Stimulated activated naive CD8-positive, alpha-beta T cell treated with anti-CD3 and anti-CD28 coated beads, Interleukin-15, Interleukin-2, amounts not matched to agents 100 U/mL and 50 U/mL, for 24 hours (primary cell): ENCODE measurements around the gene EYS.
"Not testable (repeated sequence)": the region's sequence is repeated elsewhere in the genome, so short reads cannot be mapped to it uniquely, and the experiment has no call there.

Source experiments
- ATAC-seq: fragments of 150-1000 bp; cut with Tn5 transposase; one replicate; pipeline ENCODE4 v1.10.0; 2021
- DNase-seq: peaks from one replicate; pipeline ENCODE4 v3.0.0; 2021

The EYS gene

GRCh38 chr6:63819831-63820230, 1887.2 kb downstream of the EYS start:
- no peak for DNase-seq
- no peak for ATAC-seq

- ATAC-seq (no peak), DNase-seq (no peak)
These were observed 1889.5 kb downstream of the EYS start for GRCh38 chr6:63817492-63818050.

- no peak for DNase-seq
- no peak for ATAC-seq
These were observed 1890.0 kb downstream of the EYS start for GRCh38 chr6:63816982-63817436.

- ATAC-seq (no peak), DNase-seq (no peak)
These were observed 1890.5 kb downstream of the EYS start for GRCh38 chr6:63816401-63816981.

GRCh38 chr6:63814459-63814858, 1892.6 kb downstream of the EYS start:
- DNase-seq (no peak), ATAC-seq (no peak)

GRCh38 chr6:63813566-63814120, 1893.4 kb downstream of the EYS start:
- ATAC-seq (no peak), DNase-seq (no peak)

GRCh38 chr6:63808576-63808975, 1898.5 kb downstream of the EYS start:
- DNase-seq, result no peak
- no peak for ATAC-seq

GRCh38 chr6:63807056-63807455, 1900.0 kb downstream of the EYS start:
- no peak for DNase-seq
- no peak for ATAC-seq

- no peak for DNase-seq
- ATAC-seq, result no peak
These were observed 1900.5 kb downstream of the EYS start for GRCh38 chr6:63806573-63806913.

- DNase-seq (no peak), ATAC-seq (no peak)
These were observed 1901.0 kb downstream of the EYS start for GRCh38 chr6:63805808-63806572.

GRCh38 chr6:63805345-63805744, 1901.7 kb downstream of the EYS start:
- DNase-seq (no peak), ATAC-seq (no peak)

- ATAC-seq (no peak), DNase-seq (no peak)
These were observed 1902.6 kb downstream of the EYS start for GRCh38 chr6:63804381-63804956.

- ATAC-seq (no peak), DNase-seq (no peak)
These were observed 1903.7 kb downstream of the EYS start for GRCh38 chr6:63803371-63803770.

- no peak for ATAC-seq
- DNase-seq, result no peak
These were observed 1904.3 kb downstream of the EYS start for GRCh38 chr6:63802606-63803206.

GRCh38 chr6:63800386-63800785, 1906.6 kb downstream of the EYS start:
- ATAC-seq, DNase-seq: not testable (repeated sequence)

GRCh38 chr6:63799813-63800212, 1907.2 kb downstream of the EYS start:
- ATAC-seq (no peak), DNase-seq (no peak)

GRCh38 chr6:63799313-63799712, 1907.7 kb downstream of the EYS start:
- ATAC-seq (no peak), DNase-seq (no peak)

- no peak for DNase-seq
- no peak for ATAC-seq
These were observed 1908.6 kb downstream of the EYS start for GRCh38 chr6:63798378-63798777.

- ATAC-seq (no peak), DNase-seq (no peak)
These were observed 1909.3 kb downstream of the EYS start for GRCh38 chr6:63797721-63798120.

- ATAC-seq (no peak), DNase-seq (no peak)
These were observed 1911.2 kb downstream of the EYS start for GRCh38 chr6:63795826-63796225.

GRCh38 chr6:63795006-63795405, 1912.0 kb downstream of the EYS start:
- ATAC-seq, result no peak
- no peak for DNase-seq

- DNase-seq, result no peak
- no peak for ATAC-seq
These were observed 1913.4 kb downstream of the EYS start for GRCh38 chr6:63793465-63794137.
